GM18508 (cell line): ENCODE measurements around the gene JARID2.

Experiments
- ATAC-seq: cut with Tn5 transposase; IDR thresholded peaks from one replicate; pipeline ENCODE4 v1.9.1; 2021; ENCODE audit warnings: moderate number of reproducible peaks; ENCODE audit not compliant: insufficient read depth, unreplicated experiment

Gene JARID2

GRCh38 chr6:15546591-15546990 lies 300.7 kb downstream of the JARID2 start:
- ATAC-seq: no peak

GRCh38 chr6:15547400-15547799 lies 301.5 kb downstream of the JARID2 start:
- no peak for ATAC-seq

- no peak for ATAC-seq
These were observed 303.5 kb downstream of the JARID2 start for GRCh38 chr6:15549371-15549770.

DNA sequence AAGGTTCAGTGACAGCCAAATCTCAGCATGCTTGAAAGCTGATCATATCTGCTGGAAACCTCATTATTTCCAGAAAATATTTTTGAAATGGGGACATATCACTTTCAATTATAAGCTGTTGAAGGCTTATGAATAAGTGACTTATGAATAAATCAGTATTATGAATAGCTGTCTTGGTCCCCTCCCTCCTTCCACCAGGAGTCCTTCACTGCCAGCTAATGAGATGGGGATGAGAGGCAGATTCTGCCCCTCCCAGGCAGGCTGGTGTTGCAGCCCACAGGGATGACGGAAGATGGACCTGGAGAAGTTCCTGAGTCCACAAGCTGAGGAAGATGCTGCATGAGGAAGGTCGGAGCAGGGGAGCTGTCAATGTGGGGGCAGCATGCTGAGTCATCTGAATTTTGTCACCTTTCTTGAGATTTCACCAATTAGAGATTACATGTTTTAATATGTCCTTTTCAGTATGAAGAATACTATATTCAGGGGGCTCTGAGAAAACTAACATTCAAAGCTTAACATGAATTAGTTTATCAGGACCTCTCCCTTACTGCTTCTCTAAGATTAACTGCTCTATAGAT lies 304.8 kb downstream of the JARID2 start:
- no peak for ATAC-seq

DNA sequence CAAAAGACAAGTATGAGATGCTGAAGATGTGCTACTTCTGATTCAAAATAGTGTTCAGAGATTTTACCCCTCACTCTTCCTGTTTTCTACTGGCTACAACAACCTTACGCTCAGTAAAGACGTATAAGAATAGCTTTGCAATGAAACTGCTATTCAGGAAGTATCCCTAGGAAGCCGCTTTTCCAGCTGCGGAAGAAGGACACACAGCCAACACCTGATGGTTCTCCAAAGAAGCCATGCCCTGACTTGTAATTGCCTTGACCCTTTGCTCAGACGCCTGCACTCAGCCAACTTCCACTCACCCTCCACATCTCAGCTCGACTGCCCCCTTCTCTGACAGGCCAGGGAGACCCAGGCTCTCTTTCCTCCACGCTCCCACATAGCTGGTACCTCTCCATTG lies 305.4 kb downstream of the JARID2 start:
- ATAC-seq: no peak

- ATAC-seq: no peak
These were observed 305.9 kb downstream of the JARID2 start for GRCh38 chr6:15551798-15552197.

GRCh38 chr6:15553031-15553430 lies 307.2 kb downstream of the JARID2 start:
- ATAC-seq: no peak

- no peak for ATAC-seq
These were observed 307.9 kb downstream of the JARID2 start for GRCh38 chr6:15553736-15554294.

DNA sequence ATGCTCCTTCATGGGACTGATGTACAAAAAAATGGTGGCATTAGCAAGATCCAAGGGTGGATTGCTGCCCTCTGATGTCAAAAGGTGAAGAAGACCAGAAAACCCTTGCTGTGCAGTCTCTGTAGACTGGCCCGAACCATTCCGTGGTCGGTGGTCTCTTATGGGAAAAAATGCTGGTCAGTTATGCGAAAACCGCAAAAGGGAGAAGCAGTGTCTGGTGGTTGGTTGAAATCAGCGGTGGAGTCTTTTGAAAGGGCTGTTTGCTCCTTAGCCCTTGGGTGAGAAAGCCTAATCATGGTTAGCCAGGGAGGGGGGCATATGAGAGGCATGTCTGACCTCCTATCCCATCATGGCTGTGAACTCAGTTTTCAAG lies 308.8 kb downstream of the JARID2 start:
- ATAC-seq: no peak

DNA sequence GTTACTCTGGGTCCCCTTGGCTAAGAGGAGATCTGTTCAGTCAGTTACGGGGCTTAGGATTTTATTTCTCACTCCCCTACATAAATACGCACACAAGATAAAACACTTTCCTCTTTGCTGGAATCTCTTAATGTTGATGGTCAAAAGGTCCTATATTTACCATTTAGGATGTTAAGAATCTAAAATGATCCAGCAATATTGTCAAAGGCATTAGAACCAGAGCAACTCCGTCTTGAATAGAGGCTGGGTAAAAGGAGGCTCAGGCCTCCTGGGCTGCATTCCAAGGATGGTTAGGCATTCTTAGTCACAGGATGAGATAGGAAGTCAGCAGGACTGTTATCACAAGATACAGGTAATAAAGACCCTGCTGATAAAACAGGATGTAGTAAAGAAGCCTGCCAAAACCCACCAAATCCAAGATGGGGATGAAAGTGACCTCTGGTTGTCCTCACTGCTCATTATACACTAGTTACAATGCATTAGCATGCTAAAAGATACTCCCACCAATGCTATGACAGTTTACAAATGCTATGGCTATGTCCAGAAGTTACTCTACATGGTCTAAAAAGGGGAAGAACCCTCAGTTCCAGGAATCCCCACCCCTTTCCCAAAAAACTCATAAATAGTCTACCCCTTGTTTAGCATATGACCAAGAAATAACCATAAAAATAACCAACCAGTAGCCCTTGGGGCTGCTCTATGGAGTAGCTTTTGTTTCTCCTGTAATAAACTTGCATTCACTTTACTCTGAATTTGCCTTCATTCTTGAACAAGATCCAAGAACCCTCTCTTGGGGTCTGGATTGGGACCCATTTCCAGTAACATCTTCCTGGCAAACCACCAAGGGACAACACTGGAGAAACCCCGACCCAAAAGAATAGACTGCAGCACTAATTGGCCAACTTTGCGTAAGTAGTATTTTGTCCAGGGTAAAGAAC lies 309.5 kb downstream of the JARID2 start:
- no peak for ATAC-seq

- ATAC-seq: no peak
These were observed 310.8 kb downstream of the JARID2 start for GRCh38 chr6:15556711-15557110.

GRCh38 chr6:15557174-15557573 lies 311.3 kb downstream of the JARID2 start:
- ATAC-seq: no peak

DNA sequence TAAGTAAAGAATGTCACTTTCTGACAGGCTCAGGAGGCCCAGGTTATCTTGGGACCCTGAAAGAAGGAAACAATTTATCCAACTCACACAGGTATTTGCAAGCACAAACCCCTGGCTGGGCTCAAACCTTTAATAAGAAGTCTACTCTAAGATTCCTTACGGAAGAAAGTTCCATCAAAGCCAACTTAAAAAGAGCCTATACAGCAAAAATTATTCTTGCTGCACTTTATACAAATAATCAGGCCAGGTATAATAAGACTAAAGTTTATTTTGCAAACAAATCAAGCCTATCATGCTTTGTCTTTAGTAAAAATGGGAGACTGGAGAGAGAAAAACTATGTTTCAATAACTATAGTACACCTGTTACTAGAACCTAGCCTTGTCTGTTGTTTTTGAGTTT lies 314.8 kb downstream of the JARID2 start:
- ATAC-seq: no peak

- ATAC-seq: no peak
These were observed 315.8 kb downstream of the JARID2 start for GRCh38 chr6:15561447-15562199.

DNA sequence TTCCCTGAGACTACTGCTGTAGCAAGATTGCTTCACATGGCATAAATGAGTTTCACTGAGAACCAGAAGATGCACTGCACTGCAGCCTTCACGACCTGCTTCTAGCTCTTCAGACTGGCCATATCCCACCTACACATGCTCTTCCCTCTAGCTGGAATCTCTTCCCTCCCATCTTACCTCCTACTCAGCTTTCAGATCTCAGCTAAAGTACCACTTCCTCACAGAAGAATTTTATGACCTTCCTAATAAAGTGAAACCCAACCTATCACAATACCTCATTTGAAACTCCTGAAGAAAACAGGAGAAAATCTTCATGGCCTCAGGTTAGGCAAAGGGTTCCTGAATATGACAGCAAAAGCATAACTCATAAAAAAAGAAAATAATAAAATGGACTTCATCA lies 317.1 kb downstream of the JARID2 start:
- ATAC-seq: no peak

- ATAC-seq: no peak
These were observed 323.4 kb downstream of the JARID2 start for GRCh38 chr6:15569035-15569995.

GRCh38 chr6:15570171-15570570 lies 324.3 kb downstream of the JARID2 start:
- no peak for ATAC-seq
